GM18520 (cell line): ENCODE results near the gene RFNG.

Experiments
- ATAC-seq: cut with Tn5 transposase; IDR thresholded peaks from one replicate; pipeline ENCODE4 v1.9.1; 2021; ENCODE audit not compliant: unreplicated experiment

RFNG gene, protein sequence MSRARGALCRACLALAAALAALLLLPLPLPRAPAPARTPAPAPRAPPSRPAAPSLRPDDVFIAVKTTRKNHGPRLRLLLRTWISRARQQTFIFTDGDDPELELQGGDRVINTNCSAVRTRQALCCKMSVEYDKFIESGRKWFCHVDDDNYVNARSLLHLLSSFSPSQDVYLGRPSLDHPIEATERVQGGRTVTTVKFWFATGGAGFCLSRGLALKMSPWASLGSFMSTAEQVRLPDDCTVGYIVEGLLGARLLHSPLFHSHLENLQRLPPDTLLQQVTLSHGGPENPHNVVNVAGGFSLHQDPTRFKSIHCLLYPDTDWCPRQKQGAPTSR

DNA sequence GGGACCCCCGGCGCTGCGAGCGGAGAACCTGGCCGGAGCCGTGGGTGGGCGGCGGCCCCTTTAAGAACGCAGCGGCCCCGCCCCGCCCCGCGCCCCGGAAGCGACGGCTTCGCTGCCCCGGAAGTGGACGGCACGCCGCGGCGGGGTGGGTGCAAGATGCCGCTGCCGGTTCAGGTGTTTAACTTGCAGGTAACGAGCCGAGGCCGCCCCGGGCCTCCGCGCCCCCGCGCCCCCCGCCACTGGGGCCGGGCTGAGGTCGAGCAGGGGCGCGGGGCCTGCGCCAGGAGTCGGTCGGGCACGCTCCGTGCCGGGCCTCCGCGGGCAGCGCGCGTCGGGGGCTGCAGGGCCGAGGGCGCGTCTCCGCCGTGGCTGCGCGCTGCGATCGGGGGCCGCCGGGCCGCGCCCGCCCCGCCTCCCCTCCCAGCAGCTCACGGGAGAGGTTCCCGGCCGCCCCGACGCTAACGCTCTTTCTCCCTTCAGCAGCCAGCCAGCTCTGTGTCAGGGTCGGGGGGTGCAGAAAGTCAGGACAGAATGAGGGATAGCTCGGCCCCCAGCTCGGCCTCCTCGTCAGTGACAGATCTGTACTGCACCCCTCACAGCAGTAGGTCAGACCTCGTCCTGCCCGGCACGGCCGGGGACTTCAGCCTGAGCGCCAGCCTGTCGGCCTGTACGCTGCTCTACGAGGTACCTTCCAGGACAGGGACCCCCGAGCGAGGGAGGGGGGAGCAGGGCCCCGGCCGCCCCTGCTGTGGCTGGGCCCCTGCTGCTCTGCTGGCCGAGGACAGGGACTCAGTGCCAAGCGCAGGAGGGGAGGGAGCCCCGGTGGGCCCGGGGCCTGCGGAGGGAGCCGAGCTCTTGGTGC is at the start of gene RFNG, which contains the start of gene GPS1:
Gene RFNG, minus strand, starts transcription at position 36 of the 862 bp plus-strand sequence. CDS start 45 bp downstream, outside the sequence.
Gene GPS1, plus strand, starts transcription at position 123 of the 862 bp plus-strand sequence. Its CDS starts 34 bp downstream, at position 157.
- ATAC-seq = no peak

DNA sequence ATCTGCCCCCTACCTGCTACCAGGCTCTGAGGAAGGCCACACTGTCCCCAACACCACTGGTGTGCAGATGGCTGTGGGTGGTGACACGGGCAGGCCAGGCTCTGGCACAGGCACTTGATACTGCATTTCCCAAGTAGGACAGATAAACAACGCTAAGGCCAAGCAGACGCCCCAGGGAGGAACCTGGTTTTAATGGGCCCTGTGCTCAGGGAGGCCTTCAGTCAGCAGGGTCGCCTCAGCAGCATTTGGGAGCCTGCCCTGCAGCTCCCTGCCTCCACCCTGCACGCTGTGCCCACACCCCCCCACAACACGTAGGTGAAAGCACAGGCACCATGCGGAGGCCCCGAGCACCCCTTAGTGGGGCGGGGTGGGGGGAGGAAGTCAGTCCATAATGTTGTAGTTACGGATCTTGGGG is 49.7 kb upstream of the RFNG start:
- no peak for ATAC-seq

DNA sequence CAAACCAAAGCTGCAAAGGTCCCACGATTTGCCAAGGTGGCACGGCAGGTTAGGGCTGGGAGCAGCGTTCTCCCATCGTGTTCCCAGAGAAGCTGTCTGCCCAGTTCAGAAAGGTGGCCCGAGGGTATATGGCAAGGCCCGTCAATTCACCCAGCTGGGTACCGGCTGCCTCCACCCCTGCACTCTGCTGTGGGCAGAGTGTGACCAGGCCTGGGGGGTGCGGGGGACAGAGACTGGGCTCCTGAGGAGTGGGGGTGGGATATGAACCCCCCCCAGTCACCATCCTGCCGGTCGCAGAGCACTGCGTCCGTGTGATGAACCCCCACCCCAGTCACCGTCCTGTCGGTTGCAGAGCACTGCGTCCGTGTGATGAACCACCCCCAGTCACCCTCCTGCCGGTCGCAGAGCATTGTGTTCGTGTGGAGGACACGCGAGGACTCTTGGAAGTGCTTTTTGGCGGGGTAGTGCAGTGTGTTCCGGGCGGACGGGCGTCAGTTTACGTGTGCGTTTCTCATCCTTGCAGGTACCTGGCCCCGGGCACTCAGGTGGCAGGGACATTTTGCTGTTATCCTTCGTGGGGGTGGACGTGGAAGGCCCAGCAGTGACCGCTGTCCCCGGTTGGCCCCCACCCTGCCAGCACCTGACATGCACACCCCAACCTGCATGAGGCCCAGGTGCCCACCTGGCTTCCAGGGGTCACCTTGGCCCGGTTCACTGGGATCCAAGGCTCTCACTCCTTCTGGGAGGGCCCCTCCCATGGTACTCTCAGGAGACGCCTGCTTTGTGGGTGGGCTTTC is 49.1 kb upstream of the RFNG start:
- no peak for ATAC-seq

DNA sequence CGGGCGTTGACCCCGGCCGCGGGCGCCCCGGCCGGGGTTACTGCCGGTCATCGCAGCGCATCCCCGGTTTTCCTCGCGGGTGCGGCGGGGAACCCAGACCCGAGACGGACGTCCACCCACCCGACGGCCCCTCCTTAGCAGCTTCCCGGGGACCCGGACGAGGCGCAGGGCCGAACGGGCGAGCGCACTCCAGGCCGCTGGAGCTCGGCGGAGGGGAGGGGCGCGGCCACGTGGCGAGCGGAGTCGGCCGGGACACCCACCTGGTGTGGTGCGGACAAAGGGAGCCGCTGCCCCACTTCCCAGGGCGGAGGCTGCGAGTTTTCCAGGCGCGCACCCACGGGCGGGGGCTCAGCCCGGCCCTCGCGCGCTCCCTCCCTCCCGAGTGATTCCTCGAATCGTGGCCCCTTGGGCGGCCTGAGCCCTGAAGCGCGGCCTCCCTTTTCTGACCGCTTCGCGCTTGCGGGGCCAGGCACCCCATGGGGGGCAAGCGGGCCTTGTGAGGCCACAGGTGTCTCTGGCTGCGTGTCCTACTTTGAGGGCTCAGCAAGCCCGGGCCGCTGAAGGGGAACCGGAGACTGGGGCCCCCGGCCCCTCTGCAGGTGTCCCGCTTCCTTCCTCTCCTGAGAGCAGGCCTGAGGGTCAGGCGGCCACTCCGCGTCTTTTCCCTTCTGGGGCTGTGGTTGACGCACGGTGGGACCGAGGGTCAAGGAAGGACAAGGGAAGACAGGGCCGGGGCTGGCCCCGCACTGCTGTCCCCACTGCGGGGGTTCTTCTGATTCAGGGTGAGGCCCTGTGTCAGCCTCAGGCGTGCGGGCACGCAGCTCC is 47.5 kb upstream of the RFNG start:
- ATAC-seq = peak; percentile 0

DNA sequence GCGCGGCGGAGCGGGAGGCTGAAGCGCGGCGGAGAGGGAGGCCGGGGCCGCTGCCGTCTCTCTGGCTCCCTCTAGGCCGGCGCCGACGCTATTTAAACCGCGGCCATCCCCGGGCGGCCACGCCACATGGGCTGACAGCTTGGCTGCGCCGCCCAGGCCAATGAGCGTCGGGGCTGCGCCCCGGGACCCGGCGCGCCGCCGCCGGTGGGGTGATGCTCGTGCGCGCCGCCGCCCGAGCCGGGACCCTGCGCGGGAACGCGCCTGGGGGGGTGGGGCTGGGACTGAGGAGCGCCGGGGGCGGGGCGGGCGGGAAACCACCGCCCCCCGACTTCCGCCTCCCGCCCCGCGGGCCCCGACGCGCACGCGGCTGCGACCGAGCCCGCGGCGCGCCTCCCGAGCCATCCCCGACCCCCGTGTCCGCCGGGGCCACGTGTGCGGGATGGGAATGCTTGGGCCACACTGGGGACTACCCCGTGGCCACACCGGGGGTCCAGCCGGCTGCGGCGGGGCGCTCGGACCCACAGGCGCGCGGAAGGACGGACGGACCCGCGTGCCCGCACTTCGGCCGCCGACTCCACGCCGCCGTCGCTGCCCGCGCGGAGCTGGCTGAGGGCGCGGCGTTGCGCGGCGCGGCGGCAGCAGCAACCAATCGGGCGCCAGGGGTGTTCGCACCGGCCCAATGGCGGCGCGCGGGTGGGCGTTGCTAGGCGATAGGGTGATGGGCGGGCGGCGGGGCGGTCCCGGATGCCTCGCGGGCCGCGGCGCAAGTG is 46.7 kb upstream of the RFNG start, which contains the start of gene FASN:
Gene FASN, minus strand, starts transcription at position 68 of the 770 bp plus-strand sequence. CDS start 1,791 bp downstream, outside the sequence.
- peak; percentile 62 for ATAC-seq

DNA sequence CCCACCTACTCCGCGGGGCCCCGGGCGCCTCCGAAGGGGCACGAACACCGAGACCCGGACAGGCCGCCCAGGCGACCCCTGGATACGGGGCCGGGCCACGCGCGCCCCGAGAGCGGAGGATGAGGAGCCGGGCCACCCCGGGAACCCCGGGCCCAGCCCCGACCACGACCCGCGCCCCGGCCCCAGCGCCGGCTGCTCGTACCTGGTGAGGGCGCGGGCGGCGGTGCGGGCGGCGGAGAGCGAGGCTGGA is 46.2 kb upstream of the RFNG start:
- ATAC-seq = no peak

DNA sequence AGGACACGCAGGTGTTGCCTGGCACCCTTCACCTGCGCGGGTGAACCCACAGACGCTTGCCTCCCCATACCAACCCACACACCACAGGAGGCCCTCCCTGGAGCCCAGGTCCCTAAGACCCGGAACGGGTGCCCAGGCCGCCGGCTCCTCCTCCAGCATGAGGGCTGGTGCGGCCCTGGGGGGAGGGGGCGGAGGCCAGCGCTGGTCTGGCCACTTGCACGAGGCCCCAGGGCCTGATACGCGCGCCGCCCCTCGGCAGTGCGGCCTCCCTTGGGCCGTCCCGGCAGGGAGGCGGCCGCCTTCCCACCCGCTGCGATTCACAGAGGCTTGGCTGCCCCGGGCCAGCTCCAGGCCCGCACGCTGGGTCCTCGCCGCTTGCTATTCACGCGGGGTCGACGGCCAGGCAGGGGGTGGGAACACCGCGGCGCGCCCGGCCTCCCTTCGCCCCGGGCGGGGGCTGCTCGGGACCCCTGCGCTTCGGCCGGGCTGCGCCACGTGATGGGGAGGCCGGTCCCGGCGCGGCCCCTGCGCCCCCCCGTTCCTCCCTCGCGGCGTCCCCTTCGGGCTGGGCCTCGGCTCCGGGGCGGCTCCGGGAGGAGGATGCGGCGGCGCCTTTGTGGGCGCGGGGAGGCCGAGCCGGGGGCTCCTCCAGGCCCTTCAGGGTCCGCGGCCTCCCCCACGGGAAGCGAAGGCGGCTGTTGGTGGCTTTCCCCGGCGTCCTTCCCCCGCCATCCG is 45.7 kb upstream of the RFNG start:
- no peak for ATAC-seq

DNA sequence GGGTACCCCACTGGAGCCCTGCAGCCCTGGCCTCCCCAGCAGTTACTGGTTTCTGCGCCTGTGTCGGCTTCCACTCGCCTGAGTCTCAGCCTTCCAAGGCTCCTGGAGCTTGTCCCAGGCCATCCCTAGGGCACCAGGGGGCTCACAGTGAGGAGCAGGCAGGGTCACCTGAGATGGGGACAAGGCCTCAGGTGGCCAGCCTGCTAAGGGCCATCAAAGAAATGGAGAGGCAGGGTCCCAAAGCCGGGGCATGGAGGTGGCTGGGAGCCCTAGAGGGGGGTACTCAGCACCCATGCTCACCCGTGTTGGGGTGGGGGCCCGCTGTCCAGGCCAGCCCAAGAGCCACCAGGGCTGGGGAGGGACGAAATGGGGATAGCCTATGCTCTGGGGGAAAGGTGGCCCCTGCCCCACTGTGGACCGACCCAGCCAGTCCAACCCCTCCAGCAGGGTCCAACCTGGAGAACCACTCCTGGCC is 45.1 kb upstream of the RFNG start:
- no peak for ATAC-seq

DNA sequence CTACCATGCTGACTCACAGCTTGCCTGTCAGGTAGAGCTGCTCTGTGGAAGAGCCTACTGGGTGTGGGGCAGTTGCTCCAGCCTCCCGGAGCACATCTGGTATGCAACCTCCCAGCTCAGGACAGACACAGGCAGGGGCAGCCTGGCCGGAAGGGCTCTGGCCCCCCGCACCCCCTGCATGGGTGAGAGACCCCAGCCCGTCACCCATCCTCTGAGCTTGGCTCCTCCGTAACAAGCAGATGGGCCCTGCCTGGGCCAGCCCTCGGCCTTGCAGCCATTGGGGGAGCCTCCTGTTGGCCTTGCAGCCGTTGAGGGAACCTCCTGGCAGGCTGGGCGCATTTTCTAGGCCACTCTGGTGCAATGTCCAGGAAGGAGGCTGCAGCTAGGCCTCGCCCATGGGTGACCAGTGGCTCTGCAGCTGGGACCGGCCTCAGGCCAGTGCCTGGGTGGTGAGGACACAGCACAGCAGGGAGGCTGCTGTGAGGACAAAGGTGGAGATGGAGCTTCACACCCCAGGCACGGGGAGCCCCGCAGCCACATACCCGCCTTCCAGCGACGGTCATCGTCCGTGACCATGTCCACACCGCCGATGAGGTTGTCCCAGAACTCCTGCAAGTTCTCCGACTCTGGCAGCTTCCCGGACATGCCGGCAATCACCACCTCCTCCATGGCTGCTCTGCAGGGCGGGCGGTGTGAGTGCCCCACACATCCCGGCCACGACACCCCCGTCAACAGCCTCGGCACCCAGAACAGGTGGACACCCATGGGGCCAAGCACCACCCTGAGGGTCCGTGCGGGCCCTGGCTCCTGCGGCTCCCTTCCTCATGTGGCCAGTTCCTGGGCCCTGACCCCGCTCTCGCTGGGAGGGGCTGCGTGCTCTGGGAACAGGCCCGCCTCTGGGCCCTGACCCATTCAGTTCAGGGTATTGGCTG is 44.4 kb upstream of the RFNG start:
- ATAC-seq = no peak

DNA sequence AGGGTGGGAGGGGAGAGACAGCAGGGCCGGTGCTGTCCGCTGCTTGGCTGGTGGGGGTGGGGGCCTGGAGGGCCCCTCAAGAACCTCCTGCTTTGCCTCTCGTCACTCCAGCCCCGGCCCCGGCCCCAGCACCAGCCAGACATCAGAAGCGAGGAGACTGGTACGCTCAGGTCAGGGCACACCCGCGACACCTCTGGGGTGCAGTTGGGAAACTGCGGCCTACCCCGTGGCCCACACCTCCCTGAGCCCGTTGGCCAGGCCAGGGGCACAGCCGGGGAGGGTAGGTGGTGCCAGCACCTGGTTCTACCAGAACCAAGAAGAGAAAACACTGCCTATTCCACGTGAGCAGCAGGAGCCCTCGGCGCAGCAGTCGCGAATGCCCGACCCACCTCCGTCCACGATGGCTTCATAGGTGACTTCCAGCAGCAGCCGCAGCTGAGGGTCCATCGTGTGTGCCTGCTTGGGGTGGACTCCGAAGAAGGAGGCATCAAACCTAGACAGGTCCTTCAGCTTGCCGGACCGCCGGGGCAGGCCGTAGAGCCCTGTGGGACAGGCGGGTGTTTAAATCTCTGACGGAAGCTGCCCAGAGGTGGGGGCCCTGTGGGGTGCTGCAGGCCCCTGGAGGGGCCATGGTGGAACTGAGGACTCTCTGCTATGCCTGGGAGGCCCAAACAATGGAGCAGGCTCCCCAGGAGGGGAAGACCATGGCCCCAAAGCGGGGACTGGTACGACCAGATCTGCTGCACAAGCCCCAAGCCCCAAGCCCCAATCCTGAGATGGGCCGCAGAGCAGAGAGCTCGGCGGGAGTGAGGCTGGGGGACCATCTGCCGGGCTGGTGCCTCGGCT is 43.5 kb upstream of the RFNG start:
- no peak for ATAC-seq

DNA sequence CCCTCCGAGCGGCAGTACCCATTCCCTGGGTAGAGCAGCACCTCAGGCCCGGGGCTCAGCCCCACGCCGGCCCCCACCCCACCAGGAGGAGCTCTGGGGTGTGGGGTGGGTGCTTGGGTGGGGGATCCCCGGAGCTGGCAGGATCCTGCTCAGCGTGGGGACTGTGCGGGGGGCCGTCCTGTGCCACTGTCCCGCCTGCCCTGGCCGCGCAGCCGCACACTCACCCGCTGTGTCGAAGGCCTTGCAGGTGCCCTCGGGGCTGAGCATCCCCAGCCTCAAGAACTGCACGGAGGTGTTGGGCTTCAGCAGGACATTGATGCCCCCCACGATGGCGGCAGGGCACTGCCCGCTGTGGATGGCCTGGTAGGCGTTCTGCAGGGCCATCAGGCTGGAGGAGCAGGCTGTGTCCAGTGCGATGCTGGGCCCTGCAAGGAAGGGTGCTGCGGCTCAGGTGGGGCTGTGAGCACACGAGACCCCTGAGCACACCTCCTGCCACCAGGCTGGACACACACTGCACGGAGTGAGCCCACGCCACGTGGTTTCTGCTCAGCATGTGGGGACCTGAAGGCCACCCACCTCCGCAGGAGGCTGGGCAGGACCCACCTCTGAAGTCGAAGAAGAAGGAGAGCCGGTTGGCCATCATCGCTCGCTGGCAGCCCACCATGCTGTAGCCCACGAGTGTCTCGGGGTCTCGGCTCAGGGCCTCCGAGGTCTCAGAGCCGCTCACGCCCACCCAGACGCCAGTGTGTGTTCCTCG is 41.6 kb upstream of the RFNG start:
- ATAC-seq = no peak

DNA sequence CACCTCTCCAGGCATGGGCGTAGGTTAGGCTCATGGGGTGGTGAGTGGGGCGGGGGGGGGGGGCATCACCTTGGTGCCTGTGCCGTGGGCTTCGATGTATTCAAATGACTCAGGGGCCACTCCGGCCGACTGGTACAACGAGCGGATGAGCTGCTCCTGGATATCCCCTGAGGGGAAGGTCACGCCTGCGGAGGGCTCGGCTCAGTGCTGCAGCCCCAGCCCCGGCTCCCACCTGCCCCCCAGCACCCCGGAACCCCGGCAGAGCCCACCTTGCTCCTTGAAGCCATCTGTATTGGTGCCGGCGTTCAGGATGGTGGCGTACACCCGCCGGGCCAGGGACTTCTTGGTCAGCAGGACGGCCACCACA is 41.0 kb upstream of the RFNG start:
- no peak for ATAC-seq

DNA sequence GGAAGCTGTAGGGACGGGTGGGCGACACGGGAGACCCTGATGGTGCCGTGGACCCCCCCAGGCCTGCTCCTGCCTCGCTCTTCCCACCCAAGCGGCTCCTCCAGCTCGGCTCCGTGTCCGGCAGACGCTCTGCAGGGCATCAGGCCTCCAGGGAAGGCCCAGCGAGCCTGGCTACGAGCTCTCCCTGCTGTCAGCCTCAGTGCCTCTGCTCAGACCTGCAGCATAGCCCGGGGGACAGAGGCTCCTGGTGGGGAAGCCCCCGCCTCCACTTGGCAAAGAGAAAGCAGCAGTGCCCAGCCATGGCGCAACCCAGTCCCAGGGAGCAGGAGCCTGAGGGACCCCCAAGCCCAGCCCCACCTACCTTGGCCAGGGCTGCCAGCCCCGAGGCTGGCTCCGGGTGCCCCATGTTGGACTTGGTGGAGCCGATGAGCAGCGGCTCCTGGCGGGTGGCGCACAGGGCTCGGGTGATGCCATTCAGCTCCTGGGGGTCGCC is 40.5 kb upstream of the RFNG start:
- no peak for ATAC-seq

DNA sequence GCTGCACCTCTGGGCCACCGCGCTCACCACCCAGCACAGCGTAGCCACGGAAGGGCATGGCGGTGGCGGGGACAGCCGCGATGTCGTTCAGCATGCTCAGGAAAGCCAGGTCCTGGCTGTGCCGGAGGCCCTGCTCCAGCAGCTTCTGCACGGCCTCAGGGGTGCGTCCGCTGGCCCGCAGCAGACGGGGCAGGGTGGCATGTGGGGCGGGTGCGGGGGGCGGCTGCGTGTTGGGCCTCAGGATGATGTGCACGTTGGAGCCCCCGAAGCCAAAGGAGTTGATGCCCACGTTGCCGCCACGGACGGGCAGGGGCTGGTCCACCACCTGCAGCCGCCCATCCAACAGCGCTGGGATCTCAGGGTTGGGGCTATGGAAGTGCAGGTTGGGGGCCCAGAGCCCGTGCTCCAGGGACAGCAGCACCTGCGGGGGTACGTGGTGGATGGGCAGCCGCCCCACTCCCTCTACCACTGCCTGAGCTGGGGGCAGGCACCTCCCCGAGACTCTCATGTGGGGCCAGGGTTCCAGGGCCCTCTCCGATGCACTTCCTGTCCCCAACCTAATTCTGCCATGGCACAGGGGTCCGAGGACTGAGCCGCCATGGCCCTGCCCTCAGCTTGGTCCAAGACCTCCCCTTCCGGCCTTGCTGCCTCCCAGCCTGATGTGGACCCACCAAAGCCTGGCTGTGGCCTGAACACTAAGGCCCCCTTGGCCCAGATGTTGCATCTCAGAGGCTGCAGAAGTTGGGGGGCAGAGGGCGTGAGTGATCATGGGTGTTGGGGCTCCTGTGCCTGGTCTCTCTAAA is 39.9 kb upstream of the RFNG start:
- ATAC-seq = no peak

DNA sequence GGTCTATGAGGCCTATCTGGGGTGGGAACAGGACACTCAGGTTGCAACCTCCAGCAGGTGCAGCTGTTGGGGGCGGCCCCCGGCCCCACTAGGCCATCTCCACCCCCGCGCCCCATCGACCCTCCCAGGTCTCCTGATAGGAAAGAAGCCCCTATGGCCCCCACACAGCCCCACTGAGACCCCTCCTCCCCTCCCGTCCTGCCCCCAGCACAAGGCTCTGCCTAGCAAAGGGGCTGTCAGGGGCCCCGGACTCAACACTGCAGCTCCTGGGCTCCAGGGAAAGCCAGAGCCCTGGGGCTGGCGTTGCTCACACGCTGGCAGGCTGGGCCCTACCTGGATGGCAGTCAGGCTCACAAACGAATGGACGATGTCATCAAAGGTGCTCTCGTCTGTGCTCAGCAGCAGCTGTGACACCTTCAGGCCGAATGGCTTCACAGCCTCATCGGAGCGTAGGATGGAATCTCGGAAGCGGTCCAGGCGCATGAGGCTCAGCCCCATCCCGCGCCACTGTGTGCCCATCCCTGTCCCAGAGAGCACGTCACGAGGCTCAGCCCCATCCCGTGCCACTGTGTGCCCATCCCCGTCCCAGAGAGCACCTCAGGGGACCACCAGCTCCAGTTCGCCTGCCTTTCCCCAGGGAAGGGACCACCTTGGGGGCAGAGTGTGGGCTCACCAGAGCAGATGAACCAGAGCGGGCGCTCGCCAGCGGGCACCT is 39.1 kb upstream of the RFNG start:
- ATAC-seq = no peak
